Heart left ventricle (tissue), 13 donors: ENCODE measurements around the gene FLT4.
"Not testable (repeated sequence)": the region's sequence is repeated elsewhere in the genome, so short reads cannot be mapped to it uniquely, and the experiment has no call there.

Source experiments
- POLR2A ChIP-seq, 2 donors: fragments of 450-650 bp; IDR thresholded peaks; one replicate each; pipeline ENCODE4 v1.6.1; 2017; ENCODE audit warnings: antibody characterized with exemption in 2 of 2, mild to moderate bottlenecking in 2 of 2, moderate library complexity in 2 of 2
- TF ChIP-seq, protein P1 (sequence below), 12 donors: fragments of 200-600 bp; sonication (generic) in 4 of 12; IDR thresholded peaks; one replicate each; pipeline versions ENCODE4 v1.5.0 to v1.8.0; 2018 to 2022; ENCODE audit warnings: antibody characterized with exemption in 12 of 12, mild to moderate bottlenecking in 5 of 12
- donor health status: ischemic (EF 13 %, LVEDD 7.1; RV severe dilation, severe dysfunction).
- donor health status: DM: no; HTN: yes; CAD: no.
- donor health status: DM: no; HTN: no; CAD: no.
- donor health status: ischemic (EF 25% LVEDD 6.9; RV normal size, moderate dysfunction).
- donor health status: ischemic (EF 25% LVEDD 5.7; RV mildly dilated, moderate dysfunction).
- donor health status: ischemic (EF 35%, LVEDD 5.7; RV mildly dilated, moderate dysfunction).
- donor health status: nonischemic (EF 11% LVEDD 7.7; RV severe dilation, severe dysfunction).
- donor health status: DM: yes; HTN: yes; CAD: no.
- donor health status: PGD.
- donor health status: ischemic (EF 29% LVEDD 5.4; RV normal size, mild dysfunction).
- donor health status: nonischemic (EF 23%, LVEDD 6.1; RV moderate dilation, normal function).

DNA sequence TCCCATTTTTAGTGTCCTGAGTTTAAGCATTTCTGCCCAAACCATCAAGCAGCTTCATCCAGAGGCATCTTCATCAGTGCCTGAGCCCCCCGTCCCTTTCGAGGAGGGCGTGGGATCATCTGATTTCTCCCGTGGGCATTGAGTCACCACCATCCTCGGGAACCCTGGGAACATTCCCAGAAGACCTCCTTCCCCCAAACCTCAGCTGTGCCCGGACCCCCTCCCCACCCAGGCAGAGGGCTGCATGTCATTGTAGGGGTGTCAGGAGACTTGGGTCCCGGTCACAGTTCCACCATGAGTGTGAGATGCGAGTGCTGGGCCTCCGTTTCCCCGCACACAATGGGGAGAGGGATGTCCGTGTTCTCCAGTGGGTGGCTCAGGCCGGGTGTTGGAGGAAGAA is 32.6 kb upstream of the FLT4 start:
- TF ChIP-seq, protein P1, sequence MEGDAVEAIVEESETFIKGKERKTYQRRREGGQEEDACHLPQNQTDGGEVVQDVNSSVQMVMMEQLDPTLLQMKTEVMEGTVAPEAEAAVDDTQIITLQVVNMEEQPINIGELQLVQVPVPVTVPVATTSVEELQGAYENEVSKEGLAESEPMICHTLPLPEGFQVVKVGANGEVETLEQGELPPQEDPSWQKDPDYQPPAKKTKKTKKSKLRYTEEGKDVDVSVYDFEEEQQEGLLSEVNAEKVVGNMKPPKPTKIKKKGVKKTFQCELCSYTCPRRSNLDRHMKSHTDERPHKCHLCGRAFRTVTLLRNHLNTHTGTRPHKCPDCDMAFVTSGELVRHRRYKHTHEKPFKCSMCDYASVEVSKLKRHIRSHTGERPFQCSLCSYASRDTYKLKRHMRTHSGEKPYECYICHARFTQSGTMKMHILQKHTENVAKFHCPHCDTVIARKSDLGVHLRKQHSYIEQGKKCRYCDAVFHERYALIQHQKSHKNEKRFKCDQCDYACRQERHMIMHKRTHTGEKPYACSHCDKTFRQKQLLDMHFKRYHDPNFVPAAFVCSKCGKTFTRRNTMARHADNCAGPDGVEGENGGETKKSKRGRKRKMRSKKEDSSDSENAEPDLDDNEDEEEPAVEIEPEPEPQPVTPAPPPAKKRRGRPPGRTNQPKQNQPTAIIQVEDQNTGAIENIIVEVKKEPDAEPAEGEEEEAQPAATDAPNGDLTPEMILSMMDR (IDR thresholded peaks at IDR 0.05) = not testable (repeated sequence)
- TF ChIP-seq POLR2A (IDR thresholded peaks at IDR 0.05) = not testable (repeated sequence)
